ENCODE data around the gene UTF1.

Gene UTF1

GRCh38 chr10:133278577-133279265, 48.7 kb downstream of the UTF1 start:
- DNase-seq (ENCODE audit: low read depth), result peak; percentile 50

GRCh38 chr10:133279326-133280226, 49.6 kb downstream of the UTF1 start:
- DNase-seq (ENCODE audit: low read depth), result no peak

GRCh38 chr10:133280391-133281059, 50.5 kb downstream of the UTF1 start:
- no peak for DNase-seq (ENCODE audit: low read depth)

GRCh38 chr10:133281084-133281483, 51.1 kb downstream of the UTF1 start:
- DNase-seq (ENCODE audit: low read depth), result no peak
